OCI-LY7 (cell line): ENCODE data around the gene TSPAN17. TPM values are rescaled to one million over a fixed set of nuclear protein-coding genes. Genes with fewer than 3 reads are reported as not detected.

ENCODE experiments used
- BruUV-seq: library from RNA; stranded (reverse); fragments of 400-500 nt; replicated peaks from 2 replicates; lab custom pipeline; 2021; lab: Mats Ljungman, UMichigan
- CTCF ChIA-PET: fragments of 300-600 bp; sonication (Branson Sonifier 250); formaldehyde crosslinking; loops from one replicate; lab custom pipeline; 2022; ENCODE audit warnings: antibody characterized with exemption; ENCODE audit not compliant: unreplicated experiment; lab: Charles Lee
- POLR2A ChIA-PET: fragments of 300-600 bp; sonication (Branson Sonifier 250); formaldehyde crosslinking; loops from one replicate; lab custom pipeline; 2022; ENCODE audit warnings: antibody characterized with exemption; lab: Charles Lee
- DNase-seq: peaks from one replicate; pipeline ENCODE4 v3.0.0-alpha.2; 2015; ENCODE audit warnings: low spot score
- H2AFZ ChIP-seq: fragments of 200-600 bp; sonication (generic), shearing (Covaris generic); 2 replicates; pipeline ENCODE4 v1.6.1; 2014; ENCODE audit warnings: mild to moderate bottlenecking, antibody characterized with exemption, low read length, moderate library complexity
- H3K27ac ChIP-seq: fragments of 200-600 bp; sonication (generic); 2 replicates; pipeline ENCODE4 v1.5.1; 2014; ENCODE audit warnings: mixed run types, low read depth, mild to moderate bottlenecking, moderate library complexity, low read length, inconsistent platforms; ENCODE audit not compliant: poor library complexity, severe bottlenecking
- H3K36me3 ChIP-seq: fragments of 200-600 bp; sonication (generic); 2 replicates; pipeline ENCODE4 v1.6.1; 2014; ENCODE audit warnings: mild to moderate bottlenecking, antibody characterized with exemption, low read length, moderate library complexity, mixed read lengths; ENCODE audit not compliant: insufficient read depth
- H3K4me1 ChIP-seq: fragments of 200-600 bp; sonication (generic); 2 replicates; pipeline ENCODE4 v1.5.1; 2014; ENCODE audit warnings: mild to moderate bottlenecking, low read length; ENCODE audit not compliant: insufficient read depth, poor library complexity, severe bottlenecking
- H3K4me2 ChIP-seq: fragments of 200-600 bp; sonication (generic); 2 replicates; pipeline ENCODE4 v1.6.1; 2014; ENCODE audit warnings: mild to moderate bottlenecking, low read length
- H3K4me3 ChIP-seq: fragments of 200-600 bp; sonication (generic); 2 replicates; pipeline ENCODE4 v1.5.1; 2014; ENCODE audit warnings: mild to moderate bottlenecking, low read depth, low read length; ENCODE audit not compliant: poor library complexity, severe bottlenecking
- H3K79me2 ChIP-seq: fragments of 200-600 bp; sonication (generic); 2 replicates; pipeline ENCODE4 v1.6.1; 2016; ENCODE audit warnings: low read depth, mild to moderate bottlenecking, low read length, moderate library complexity, mixed read lengths; ENCODE audit not compliant: insufficient read depth
- H3K9me2 ChIP-seq: fragments of 200-600 bp; sonication (generic); 2 replicates; pipeline ENCODE4 v1.6.1; 2016; ENCODE audit warnings: mild to moderate bottlenecking, low read length, mixed read lengths; ENCODE audit not compliant: insufficient read depth
- H3K9me3 ChIP-seq: fragments of 200-600 bp; sonication (generic); 2 replicates; pipeline ENCODE4 v1.6.1; 2014; ENCODE audit warnings: mild to moderate bottlenecking, mixed run types, low read length, mixed read lengths
- H4K20me1 ChIP-seq: fragments of 200-600 bp; sonication (generic); 2 replicates; pipeline ENCODE4 v1.6.1; 2014; ENCODE audit warnings: mild to moderate bottlenecking, antibody characterized with exemption, low read length, moderate library complexity, mixed read lengths; ENCODE audit not compliant: insufficient read depth
- CTCF ChIP-seq: fragments of 200-600 bp; sonication (generic); conservative IDR thresholded peaks from 2 replicates; pipeline ENCODE4 v1.5.1; 2014; ENCODE audit warnings: mild to moderate bottlenecking, antibody characterized with exemption, low read length, moderate library complexity, mixed read lengths
- EZH2phosphoT487 ChIP-seq: fragments of 200-600 bp; sonication (generic); IDR thresholded peaks from 2 replicates; pipeline ENCODE4 v1.6.1; 2018; ENCODE audit warnings: low read depth, borderline replicate concordance, mild to moderate bottlenecking, mixed run types, antibody characterized with exemption, low read length, moderate library complexity, mixed read lengths
- intact Hi-C: fragments of 100-400 bp; cut with micrococcal nuclease; formaldehyde crosslinking; loops from one replicate; pipeline ENCODE4 v1.10.0; 2022; ENCODE audit not compliant: unreplicated experiment
- total RNA-seq, 2 experiments: library from RNA; depleted of rRNA in 1 of 2; stranded (reverse); fragments of >200 nt in 1 of 2; shearing (Covaris generic) in 1 of 2; gene quantifications; 2 replicates each; pipeline ENCODE4 v1.2.3, GENCODE V29; 2014 to 2022

Gene TSPAN17
- total RNA-seq, 2 experiments from 2014 or later, result 9.3 to 23.3 TPM

GRCh38 chr5:176601901-176602482 is 45.3 kb upstream of the TSPAN17 start:
- intact Hi-C loops, result no loop called here
- H2AFZ ChIP-seq, result no peak overlapping the region
- no peaks in the 10 kb centered on the region for H3K9me3 ChIP-seq
- no peaks in the 10 kb centered on the region for H4K20me1 ChIP-seq
- CTCF ChIA-PET, result no interaction called here
- H3K4me1 ChIP-seq, result no peaks in the 10 kb centered on the region
- H3K27ac ChIP-seq, result no peak overlapping the region
- no peak overlapping the region for H3K4me3 ChIP-seq
- no peak overlapping the region for H3K4me2 ChIP-seq
- no peaks in the 10 kb centered on the region for H3K36me3 ChIP-seq
- no peak for TF ChIP-seq CTCF
- BruUV-seq, result no TSS peak
- DNase-seq, result no peak
- H3K9me2 ChIP-seq, result no peaks in the 10 kb centered on the region
- no peaks in the 10 kb centered on the region for H3K79me2 ChIP-seq
- POLR2A ChIA-PET, result interaction anchor here (0.9 kb wide), 1 partner anchor 23 kb away, joined by 4 read pairs; no protein-coding TSS in a partner anchor

- Histone ChIP-seq H2AFZ (no peak overlapping the region), H3K79me2 (no peaks in the 10 kb centered on the region), H3K36me3 (no peaks in the 10 kb centered on the region), H3K27ac (no peak overlapping the region), H3K4me3 (no peak overlapping the region), H3K9me3 (no peaks in the 10 kb centered on the region), H3K4me1 (no peaks in the 10 kb centered on the region), H3K4me2 (no peak overlapping the region), H4K20me1 (no peaks in the 10 kb centered on the region), H3K9me2 (no peaks in the 10 kb centered on the region)
- intact Hi-C loops, result no loop called here
- POLR2A ChIA-PET, result interaction anchor here (0.9 kb wide), 1 partner anchor 24 kb away, joined by 4 read pairs; no protein-coding TSS in a partner anchor
- no TSS peak for BruUV-seq
- no peak for DNase-seq
- TF ChIP-seq EZH2phosphoT487 (no peak), CTCF (no peak)
- CTCF ChIA-PET, result no interaction called here
Observed at GRCh38 chr5:176603091-176603490, 44.2 kb upstream of the TSPAN17 start.

- no peak overlapping the region for H2AFZ ChIP-seq
- no peak overlapping the region for H3K4me2 ChIP-seq
- H3K4me3 ChIP-seq, result no peak overlapping the region
- CTCF ChIA-PET, result interaction anchor here (0.6 kb wide), 1 partner anchor 41 kb away, joined by 9 read pairs; the partner anchor contains the start of gene TSPAN17
- no peak for DNase-seq
- no peaks in the 10 kb centered on the region for H3K79me2 ChIP-seq
- H3K27ac ChIP-seq, result no peak overlapping the region
- no TSS peak for BruUV-seq
- H4K20me1 ChIP-seq, result no peaks in the 10 kb centered on the region
- H3K9me3 ChIP-seq, result no peaks in the 10 kb centered on the region
- no peaks in the 10 kb centered on the region for H3K36me3 ChIP-seq
- no peaks in the 10 kb centered on the region for H3K9me2 ChIP-seq
- TF ChIP-seq CTCF (no peak), EZH2phosphoT487 (no peak)
- H3K4me1 ChIP-seq, result peaks cover 14% of the 10 kb centered on the region
- intact Hi-C loops, result no loop called here
- POLR2A ChIA-PET, result no interaction called here
Observed at GRCh38 chr5:176606032-176606431, 41.3 kb upstream of the TSPAN17 start.
